ENCODE measurements around the gene FOXP2.
"Not testable (repeated sequence)": the region's sequence is repeated elsewhere in the genome, so short reads cannot be mapped to it uniquely, and the experiment has no call there.

The FOXP2 gene

GRCh38 chr7:114414156-114415063 is at the start of gene FOXP2:
FOXP2 (plus strand) TSS chr7:114414815; CDS start chr7:114426512, 11,697 bp downstream.
- DNase-seq = peak; percentile 80

- DNase-seq = no peak
Measured at GRCh38 chr7:114365791-114366190, 48.8 kb upstream of the FOXP2 start.

GRCh38 chr7:114368492-114368891 is 46.1 kb upstream of the FOXP2 start:
- DNase-seq = no peak

- DNase-seq = no peak
Measured at GRCh38 chr7:114369294-114369693, 45.3 kb upstream of the FOXP2 start.

GRCh38 chr7:114372619-114373018 is 42.0 kb upstream of the FOXP2 start:
- no peak for DNase-seq

- peak; percentile 10 for DNase-seq
Measured at GRCh38 chr7:114375907-114376306, 38.7 kb upstream of the FOXP2 start.

GRCh38 chr7:114383946-114384345 is 30.7 kb upstream of the FOXP2 start:
- DNase-seq = not testable (repeated sequence)

GRCh38 chr7:114384346-114384745 is 30.3 kb upstream of the FOXP2 start:
- not testable (repeated sequence) for DNase-seq

- no peak for DNase-seq
Measured at GRCh38 chr7:114388021-114388420, 26.6 kb upstream of the FOXP2 start.

- no peak for DNase-seq
Measured at GRCh38 chr7:114392686-114393085, 21.9 kb upstream of the FOXP2 start.

GRCh38 chr7:114402876-114403635 is 11.6 kb upstream of the FOXP2 start:
- DNase-seq = no peak

GRCh38 chr7:114405427-114405826 is 9.2 kb upstream of the FOXP2 start:
- DNase-seq = peak; percentile 71

GRCh38 chr7:114409750-114410149 is 4.9 kb upstream of the FOXP2 start:
- DNase-seq = no peak

GRCh38 chr7:114412548-114412947 is 2.1 kb upstream of the FOXP2 start:
- peak; percentile 45 for DNase-seq

- peak; percentile 50 for DNase-seq
Measured at GRCh38 chr7:114413761-114414155, 857 bp upstream of the FOXP2 start.

- DNase-seq = peak; percentile 79
Measured at GRCh38 chr7:114415064-114415989, 712 bp downstream of the FOXP2 start.

GRCh38 chr7:114416129-114416990 is 1.7 kb downstream of the FOXP2 start:
- DNase-seq = peak; percentile 89

- DNase-seq = no peak
Measured at GRCh38 chr7:114417290-114417689, 2.7 kb downstream of the FOXP2 start.

GRCh38 chr7:114418117-114418516 is 3.5 kb downstream of the FOXP2 start:
- no peak for DNase-seq

GRCh38 chr7:114419441-114420272 is 5.0 kb downstream of the FOXP2 start:
- DNase-seq = peak; percentile 15
